Loucy (cell line): ENCODE data around the gene TENM3.

ENCODE experiments used
- H2AFZ ChIP-seq: fragments of 200-600 bp; sonication (generic); 2 replicates; pipeline ENCODE4 v1.6.0; 2016; ENCODE audit warnings: antibody characterized with exemption, mild to moderate bottlenecking, low read length, moderate library complexity
- H3F3A ChIP-seq: fragments of 200-600 bp; 2 replicates; pipeline ENCODE4 v1.6.0; 2016; ENCODE audit warnings: antibody characterized with exemption, low read depth, mild to moderate bottlenecking
- H3K27me3 ChIP-seq: fragments of 200-600 bp; sonication (generic); 2 replicates; pipeline ENCODE4 v1.6.1; 2014; ENCODE audit warnings: low read length, mild to moderate bottlenecking; ENCODE audit not compliant: insufficient read depth, poor library complexity, severe bottlenecking
- H3K36me3 ChIP-seq: fragments of 200-600 bp; sonication (generic); 2 replicates; pipeline ENCODE4 v1.6.1; 2016; ENCODE audit warnings: low read length; ENCODE audit not compliant: insufficient read depth
- H3K4me1 ChIP-seq: fragments of 200-600 bp; sonication (generic); 2 replicates; pipeline ENCODE4 v1.5.1; 2014; ENCODE audit warnings: low read length, mild to moderate bottlenecking; ENCODE audit not compliant: insufficient read depth, poor library complexity, severe bottlenecking
- H3K4me2 ChIP-seq: fragments of 200-600 bp; sonication (generic); 2 replicates; pipeline ENCODE4 v1.6.0; 2014; ENCODE audit warnings: antibody characterized with exemption, low read length, low read depth, mild to moderate bottlenecking; ENCODE audit not compliant: poor library complexity, severe bottlenecking
- H3K4me3 ChIP-seq: fragments of 200-600 bp; sonication (generic); 2 replicates; pipeline ENCODE4 v1.5.1; 2014; ENCODE audit warnings: low read length, mild to moderate bottlenecking, mixed read lengths; ENCODE audit not compliant: poor library complexity, severe bottlenecking
- H3K79me2 ChIP-seq: fragments of 200-600 bp; sonication (generic); 2 replicates; pipeline ENCODE4 v1.6.1; 2014; ENCODE audit warnings: low read length; ENCODE audit not compliant: insufficient read depth
- H3K9ac ChIP-seq: fragments of 200-600 bp; sonication (generic); 2 replicates; pipeline ENCODE4 v1.6.0; 2014; ENCODE audit warnings: mild to moderate bottlenecking, low read depth, low read length, moderate library complexity; ENCODE audit not compliant: poor library complexity, severe bottlenecking
- H3K9me2 ChIP-seq: fragments of 200-600 bp; sonication (generic); replicated peaks from 2 replicates; pipeline ENCODE4 v1.6.1; 2016; ENCODE audit warnings: low read depth, low read length, mixed read lengths
- H3K9me3 ChIP-seq: fragments of 200-600 bp; sonication (generic); 2 replicates; pipeline ENCODE4 v1.6.1; 2014; ENCODE audit warnings: mild to moderate bottlenecking, antibody characterized with exemption, low read length, low read depth; ENCODE audit not compliant: insufficient read depth
- H4K20me1 ChIP-seq: fragments of 200-600 bp; sonication (generic); 2 replicates; pipeline ENCODE4 v1.6.0; 2014; ENCODE audit warnings: antibody characterized with exemption, low read length, mild to moderate bottlenecking; ENCODE audit not compliant: insufficient read depth, poor library complexity, severe bottlenecking
- EZH2phosphoT487 ChIP-seq: fragments of 200-600 bp; IDR thresholded peaks from 2 replicates; pipeline ENCODE4 v1.6.1; 2018; ENCODE audit warnings: antibody characterized with exemption, mild to moderate bottlenecking, moderate library complexity, borderline replicate concordance
- TF ChIP-seq, protein P1 (sequence below): fragments of 200-600 bp; sonication (generic); conservative IDR thresholded peaks from 2 replicates; pipeline ENCODE4 v1.5.1; 2014; ENCODE audit warnings: mild to moderate bottlenecking, antibody characterized with exemption, low read length

Gene TENM3

GRCh38 chr4:182530451-182530850 lies 287.2 kb downstream of the TENM3 start:
- H3K36me3 ChIP-seq = no peaks in the 10 kb centered on the region
- H3K4me1 ChIP-seq = no peaks in the 10 kb centered on the region
- no peak overlapping the region for H2AFZ ChIP-seq
- no peaks in the 10 kb centered on the region for H3K9me3 ChIP-seq
- no peak overlapping the region for H3K4me2 ChIP-seq
- no peaks in the 10 kb centered on the region for H3K79me2 ChIP-seq
- H3K9me2 ChIP-seq = no peaks in the 10 kb centered on the region
- H3K4me3 ChIP-seq = no peak overlapping the region
- H4K20me1 ChIP-seq = no peaks in the 10 kb centered on the region
- H3F3A ChIP-seq = no peaks in the 10 kb centered on the region
- H3K27me3 ChIP-seq = no peaks in the 10 kb centered on the region
- no peak overlapping the region for H3K9ac ChIP-seq
- TF ChIP-seq, protein P1, sequence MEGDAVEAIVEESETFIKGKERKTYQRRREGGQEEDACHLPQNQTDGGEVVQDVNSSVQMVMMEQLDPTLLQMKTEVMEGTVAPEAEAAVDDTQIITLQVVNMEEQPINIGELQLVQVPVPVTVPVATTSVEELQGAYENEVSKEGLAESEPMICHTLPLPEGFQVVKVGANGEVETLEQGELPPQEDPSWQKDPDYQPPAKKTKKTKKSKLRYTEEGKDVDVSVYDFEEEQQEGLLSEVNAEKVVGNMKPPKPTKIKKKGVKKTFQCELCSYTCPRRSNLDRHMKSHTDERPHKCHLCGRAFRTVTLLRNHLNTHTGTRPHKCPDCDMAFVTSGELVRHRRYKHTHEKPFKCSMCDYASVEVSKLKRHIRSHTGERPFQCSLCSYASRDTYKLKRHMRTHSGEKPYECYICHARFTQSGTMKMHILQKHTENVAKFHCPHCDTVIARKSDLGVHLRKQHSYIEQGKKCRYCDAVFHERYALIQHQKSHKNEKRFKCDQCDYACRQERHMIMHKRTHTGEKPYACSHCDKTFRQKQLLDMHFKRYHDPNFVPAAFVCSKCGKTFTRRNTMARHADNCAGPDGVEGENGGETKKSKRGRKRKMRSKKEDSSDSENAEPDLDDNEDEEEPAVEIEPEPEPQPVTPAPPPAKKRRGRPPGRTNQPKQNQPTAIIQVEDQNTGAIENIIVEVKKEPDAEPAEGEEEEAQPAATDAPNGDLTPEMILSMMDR = no peak
- TF ChIP-seq EZH2phosphoT487 = no peak

DNA sequence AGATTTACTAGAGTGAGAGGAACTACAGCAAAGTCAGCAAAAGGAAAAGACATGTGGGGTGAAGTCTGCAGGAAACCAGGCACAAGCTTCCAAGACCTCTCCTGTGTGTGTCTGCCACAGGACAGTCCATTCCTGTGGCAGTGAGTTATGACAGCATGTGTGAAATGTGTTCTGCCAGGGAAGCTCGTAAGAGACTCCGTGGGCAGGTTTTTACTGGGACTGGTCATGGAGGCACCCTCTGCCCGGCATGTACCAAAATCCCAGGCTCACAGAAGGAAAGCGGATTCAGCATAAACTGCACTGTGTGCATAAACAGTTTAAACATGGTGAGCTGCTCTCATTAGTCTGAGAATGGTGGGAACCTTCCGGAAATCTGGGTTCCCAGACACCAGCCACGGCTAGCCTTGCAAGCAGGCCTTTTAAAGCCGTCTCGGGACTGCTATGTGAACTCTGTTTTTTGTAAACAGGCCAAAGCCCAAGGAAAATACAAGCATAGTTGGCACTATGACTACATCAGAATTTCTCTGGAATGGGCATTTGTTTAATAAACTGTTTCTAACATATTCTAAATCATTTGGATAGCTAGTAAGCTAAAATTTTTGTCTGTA lies 288.5 kb downstream of the TENM3 start:
- TF ChIP-seq, protein P1 = no peak
- TF ChIP-seq EZH2phosphoT487 = no peak
- Histone ChIP-seq H3F3A (no peaks in the 10 kb centered on the region), H3K9ac (no peak overlapping the region), H3K36me3 (no peaks in the 10 kb centered on the region), H4K20me1 (no peaks in the 10 kb centered on the region), H3K79me2 (no peaks in the 10 kb centered on the region), H3K4me3 (no peak overlapping the region), H3K9me2 (no peaks in the 10 kb centered on the region), H3K4me1 (no peaks in the 10 kb centered on the region), H3K4me2 (no peak overlapping the region), H3K9me3 (no peaks in the 10 kb centered on the region), H2AFZ (no peak overlapping the region), H3K27me3 (no peaks in the 10 kb centered on the region)

GRCh38 chr4:182532441-182532840 lies 289.2 kb downstream of the TENM3 start:
- Histone ChIP-seq H3K79me2 (no peaks in the 10 kb centered on the region), H3K27me3 (no peaks in the 10 kb centered on the region), H3K9me3 (no peaks in the 10 kb centered on the region), H3K36me3 (no peaks in the 10 kb centered on the region), H3F3A (no peaks in the 10 kb centered on the region), H3K4me2 (no peak overlapping the region), H3K4me3 (no peak overlapping the region), H4K20me1 (no peaks in the 10 kb centered on the region), H3K4me1 (no peaks in the 10 kb centered on the region), H3K9ac (no peak overlapping the region), H3K9me2 (no peaks in the 10 kb centered on the region), H2AFZ (no peak overlapping the region)
- TF ChIP-seq, protein P1 = no peak
- TF ChIP-seq EZH2phosphoT487 = no peak
